WTC11 (cell line): ENCODE data around the gene SLC7A8. TPM values are rescaled to one million over a fixed set of nuclear protein-coding genes. Genes with fewer than 3 reads are reported as not detected.
"Not testable (repeated sequence)": the region's sequence is repeated elsewhere in the genome, so short reads cannot be mapped to it uniquely, and the experiment has no call there.

ENCODE experiments used
- ATAC-seq: fragments of 200-7000 bp; cut with Tn5 transposase; 2 replicates; pipeline ENCODE4 v1.10.0; 2021; ENCODE audit warnings: mild to moderate bottlenecking, moderate library complexity
- CTCF ChIA-PET: fragments of 300-600 bp; sonication (Branson Sonifier 250); formaldehyde crosslinking; loops from one replicate; lab custom pipeline; 2021; ENCODE audit warnings: antibody characterized with exemption; lab: Charles Lee
- POLR2A ChIA-PET: fragments of 350-600 bp; sonication (Branson Sonifier 250); formaldehyde crosslinking; loops from one replicate; lab custom pipeline; 2021; ENCODE audit warnings: antibody characterized with exemption; lab: Charles Lee
- DNase-seq: peaks from one replicate; pipeline ENCODE4 v3.0.0; 2021; ENCODE audit warnings: low spot score
- H3K27ac Mint-ChIP-seq: 2 replicates; pipeline ENCODE4 v1.8.0; 2021; ENCODE audit warnings: mixed read lengths
- H3K27me3 Mint-ChIP-seq: 2 replicates; pipeline ENCODE4 v1.8.0; 2021; ENCODE audit warnings: low read depth, mild to moderate bottlenecking, moderate library complexity, mixed read lengths
- H3K36me3 Mint-ChIP-seq: 2 replicates; pipeline ENCODE4 v1.8.0; 2021; ENCODE audit warnings: mixed read lengths
- H3K4me1 Mint-ChIP-seq: 2 replicates; pipeline ENCODE4 v1.8.0; 2022; ENCODE audit warnings: mixed read lengths
- H3K4me3 Mint-ChIP-seq: 2 replicates; pipeline ENCODE4 v1.8.0; 2021; ENCODE audit warnings: mild to moderate bottlenecking, moderate library complexity, mixed read lengths
- H3K9me3 Mint-ChIP-seq: 2 replicates; pipeline ENCODE4 v1.8.0; 2021; ENCODE audit warnings: mixed read lengths
- AR ChIP-seq: fragments of 250-450 bp; sonication (Bioruptor Pico); IDR thresholded peaks from 2 replicates; pipeline ENCODE4 v1.9.0; 2021; ENCODE audit warnings: mild to moderate bottlenecking
- ETV6 ChIP-seq: sonication (generic); formaldehyde crosslinking; IDR thresholded peaks from 2 replicates; pipeline ENCODE4 v1.8.1; 2022; ENCODE audit warnings: mild to moderate bottlenecking, missing genetic modification reagents
- GABPB1 ChIP-seq: sonication (generic); formaldehyde crosslinking; IDR thresholded peaks from 2 replicates; pipeline ENCODE4 v1.8.1; 2023; ENCODE audit warnings: mild to moderate bottlenecking, missing genetic modification reagents
- IRF2 ChIP-seq: sonication (generic); formaldehyde crosslinking; IDR thresholded peaks from 2 replicates; pipeline ENCODE4 v1.8.0; 2022; ENCODE audit warnings: low read depth, missing genetic modification reagents, borderline replicate concordance
- JAZF1 ChIP-seq: fragments of 250-450 bp; sonication (Bioruptor Pico); IDR thresholded peaks from 2 replicates; pipeline ENCODE4 v1.9.0; 2021; ENCODE audit warnings: moderate library complexity, mild to moderate bottlenecking, inconsistent platforms
- NFYB ChIP-seq: sonication (generic); formaldehyde crosslinking; conservative IDR thresholded peaks from 2 replicates; pipeline ENCODE4 v1.8.0; 2022; ENCODE audit warnings: low read depth, missing genetic modification reagents
- NR2C2 ChIP-seq: sonication (generic); formaldehyde crosslinking; IDR thresholded peaks from 2 replicates; pipeline ENCODE4 v1.8.0; 2022; ENCODE audit warnings: mild to moderate bottlenecking, missing genetic modification reagents
- PRDM15 ChIP-seq: sonication (generic); formaldehyde crosslinking; IDR thresholded peaks from 2 replicates; pipeline ENCODE4 v1.8.0; 2022; ENCODE audit warnings: missing genetic modification reagents
- RELA ChIP-seq: sonication (generic); formaldehyde crosslinking; IDR thresholded peaks from 2 replicates; pipeline ENCODE4 v1.8.1; 2022; ENCODE audit warnings: missing genetic modification reagents, mild to moderate bottlenecking, borderline replicate concordance
- SMAD3 ChIP-seq: sonication (generic); formaldehyde crosslinking; IDR thresholded peaks from 2 replicates; pipeline ENCODE4 v1.8.0; 2022; ENCODE audit warnings: missing genetic modification reagents, mild to moderate bottlenecking, borderline replicate concordance
- SMAD4 ChIP-seq: sonication (generic); formaldehyde crosslinking; IDR thresholded peaks from 2 replicates; pipeline ENCODE4 v1.8.0; 2022; ENCODE audit warnings: mild to moderate bottlenecking, missing genetic modification reagents
- ZBTB21 ChIP-seq: sonication (generic); formaldehyde crosslinking; IDR thresholded peaks from 2 replicates; pipeline ENCODE4 v1.8.1; 2023; ENCODE audit warnings: mild to moderate bottlenecking, missing genetic modification reagents, borderline replicate concordance
- ZNF121 ChIP-seq: sonication (generic); formaldehyde crosslinking; IDR thresholded peaks from 2 replicates; pipeline ENCODE4 v1.8.0; 2023; ENCODE audit warnings: missing genetic modification reagents
- ZNF263 ChIP-seq: sonication (generic); formaldehyde crosslinking; IDR thresholded peaks from 2 replicates; pipeline ENCODE4 v1.8.1; 2022; ENCODE audit warnings: low read depth, mild to moderate bottlenecking, moderate library complexity, missing genetic modification reagents
- ZNF317 ChIP-seq: sonication (generic); formaldehyde crosslinking; IDR thresholded peaks from 2 replicates; pipeline ENCODE4 v1.8.1; 2023; ENCODE audit warnings: low read depth, mild to moderate bottlenecking, moderate library complexity, missing genetic modification reagents, borderline replicate concordance
- ZNF396 ChIP-seq: fragments of 250-450 bp; sonication (Bioruptor Pico); IDR thresholded peaks from 2 replicates; pipeline ENCODE4 v1.8.0; 2021; ENCODE audit warnings: mild to moderate bottlenecking, moderate library complexity, borderline replicate concordance
- ZNF532 ChIP-seq: fragments of 250-450 bp; sonication (Bioruptor Pico); IDR thresholded peaks from 2 replicates; pipeline ENCODE4 v1.9.0; 2021; ENCODE audit warnings: mild to moderate bottlenecking, borderline replicate concordance
- total RNA-seq: library from RNA; stranded (reverse); gene quantifications from 3 replicates; pipeline ENCODE4 v1.2.3, GENCODE V29; 2021
- TF ChIP-seq, protein P1 (sequence below): fragments of 250-450 bp; sonication (Bioruptor Pico); IDR thresholded peaks from 2 replicates; pipeline ENCODE4 v2.1.2; 2022; ENCODE audit warnings: mild to moderate bottlenecking, moderate library complexity
- TF ChIP-seq, protein P2 (sequence below): sonication (generic); formaldehyde crosslinking; IDR thresholded peaks from 2 replicates; pipeline ENCODE4 v1.8.0; 2022; ENCODE audit warnings: mild to moderate bottlenecking, missing genetic modification reagents

SLC7A8 gene
- total RNA-seq, 1 experiment from 2014 or later: 207 TPM

GRCh38 chr14:23227566-23227965 lies 44.1 kb upstream of the SLC7A8 start:
- DNase-seq (no peak), ATAC-seq (no peak)
- TF ChIP-seq GABPB1 (CRISPR knock-in tag) (no peak), AR (no peak), NR2C2 (no peak), ZBTB21 (CRISPR knock-in tag) (no peak), NFYB (CRISPR knock-in tag) (no peak), JAZF1 (CRISPR knock-in tag) (no peak), RELA (no peak), ZNF263 (no peak), ZNF532 (CRISPR knock-in tag) (no peak), SMAD3 (CRISPR knock-in tag) (no peak), PRDM15 (CRISPR knock-in tag) (no peak), ZNF396 (no peak), IRF2 (CRISPR knock-in tag) (no peak), SMAD4 (CRISPR knock-in tag) (no peak), ZNF317 (CRISPR knock-in tag) (no peak), ZNF121 (CRISPR knock-in tag) (no peak), ETV6 (CRISPR knock-in tag) (no peak)
- TF ChIP-seq, protein P1, sequence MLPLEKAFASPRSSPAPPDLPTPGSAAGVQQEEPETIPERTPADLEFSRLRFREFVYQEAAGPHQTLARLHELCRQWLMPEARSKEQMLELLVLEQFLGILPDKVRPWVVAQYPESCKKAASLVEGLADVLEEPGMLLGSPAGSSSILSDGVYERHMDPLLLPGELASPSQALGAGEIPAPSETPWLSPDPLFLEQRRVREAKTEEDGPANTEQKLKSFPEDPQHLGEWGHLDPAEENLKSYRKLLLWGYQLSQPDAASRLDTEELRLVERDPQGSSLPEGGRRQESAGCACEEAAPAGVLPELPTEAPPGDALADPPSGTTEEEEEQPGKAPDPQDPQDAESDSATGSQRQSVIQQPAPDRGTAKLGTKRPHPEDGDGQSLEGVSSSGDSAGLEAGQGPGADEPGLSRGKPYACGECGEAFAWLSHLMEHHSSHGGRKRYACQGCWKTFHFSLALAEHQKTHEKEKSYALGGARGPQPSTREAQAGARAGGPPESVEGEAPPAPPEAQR: no peak
- TF ChIP-seq, protein P2, sequence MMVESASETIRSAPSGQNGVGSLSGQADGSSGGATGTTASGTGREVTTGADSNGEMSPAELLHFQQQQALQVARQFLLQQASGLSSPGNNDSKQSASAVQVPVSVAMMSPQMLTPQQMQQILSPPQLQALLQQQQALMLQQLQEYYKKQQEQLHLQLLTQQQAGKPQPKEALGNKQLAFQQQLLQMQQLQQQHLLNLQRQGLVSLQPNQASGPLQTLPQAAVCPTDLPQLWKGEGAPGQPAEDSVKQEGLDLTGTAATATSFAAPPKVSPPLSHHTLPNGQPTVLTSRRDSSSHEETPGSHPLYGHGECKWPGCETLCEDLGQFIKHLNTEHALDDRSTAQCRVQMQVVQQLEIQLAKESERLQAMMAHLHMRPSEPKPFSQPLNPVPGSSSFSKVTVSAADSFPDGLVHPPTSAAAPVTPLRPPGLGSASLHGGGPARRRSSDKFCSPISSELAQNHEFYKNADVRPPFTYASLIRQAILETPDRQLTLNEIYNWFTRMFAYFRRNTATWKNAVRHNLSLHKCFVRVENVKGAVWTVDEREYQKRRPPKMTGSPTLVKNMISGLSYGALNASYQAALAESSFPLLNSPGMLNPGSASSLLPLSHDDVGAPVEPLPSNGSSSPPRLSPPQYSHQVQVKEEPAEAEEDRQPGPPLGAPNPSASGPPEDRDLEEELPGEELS: no peak
- H3K4me1 Mint-ChIP-seq: no peaks in the 10 kb centered on the region
- H3K27me3 Mint-ChIP-seq: no peaks in the 10 kb centered on the region; the same call in 1 of the 2 replicates
- POLR2A ChIA-PET: no interaction called here
- H3K4me3 Mint-ChIP-seq: no peak overlapping the region
- H3K36me3 Mint-ChIP-seq: peaks cover 15% of the 10 kb centered on the region
- no peak overlapping the region for H3K27ac Mint-ChIP-seq
- CTCF ChIA-PET: interaction anchor here (0.7 kb wide), 1 partner anchor 106 kb away, joined by 4 read pairs; no protein-coding TSS in a partner anchor
- peaks cover 27% of the 10 kb centered on the region for H3K9me3 Mint-ChIP-seq

DNA sequence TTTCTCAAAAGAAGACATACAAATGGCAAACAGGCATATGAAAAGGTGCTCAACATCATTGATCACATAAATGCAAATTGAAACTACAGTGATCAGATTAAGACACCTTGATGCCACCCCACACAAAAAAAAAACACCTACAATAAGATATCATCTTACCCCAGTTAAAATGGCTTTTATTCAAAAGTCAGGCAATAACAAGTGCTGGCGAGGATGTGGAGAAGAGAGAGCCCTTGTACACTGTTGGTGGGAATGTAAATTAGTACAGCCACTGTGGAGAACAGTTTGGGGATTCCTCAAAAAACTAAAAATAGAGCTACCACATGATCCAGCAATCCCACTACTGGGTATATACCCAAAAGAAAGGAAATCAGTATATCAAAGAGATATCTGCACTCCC lies 41.5 kb upstream of the SLC7A8 start:
- H3K27me3 Mint-ChIP-seq, H3K27ac Mint-ChIP-seq, H3K4me3 Mint-ChIP-seq, ATAC-seq, CTCF ChIA-PET, DNase-seq, H3K36me3 Mint-ChIP-seq, POLR2A ChIA-PET, H3K4me1 Mint-ChIP-seq: not testable (repeated sequence)
- H3K9me3 Mint-ChIP-seq: peaks cover 21% of the 10 kb centered on the region
